GM18502 (cell line): ENCODE results near the gene LURAP1L.

Experiments used
- ATAC-seq: cut with Tn5 transposase; IDR thresholded peaks from one replicate; pipeline ENCODE4 v1.9.1; 2021; ENCODE audit warnings: mild to moderate bottlenecking; ENCODE audit not compliant: unreplicated experiment, poor library complexity

LURAP1L gene

DNA sequence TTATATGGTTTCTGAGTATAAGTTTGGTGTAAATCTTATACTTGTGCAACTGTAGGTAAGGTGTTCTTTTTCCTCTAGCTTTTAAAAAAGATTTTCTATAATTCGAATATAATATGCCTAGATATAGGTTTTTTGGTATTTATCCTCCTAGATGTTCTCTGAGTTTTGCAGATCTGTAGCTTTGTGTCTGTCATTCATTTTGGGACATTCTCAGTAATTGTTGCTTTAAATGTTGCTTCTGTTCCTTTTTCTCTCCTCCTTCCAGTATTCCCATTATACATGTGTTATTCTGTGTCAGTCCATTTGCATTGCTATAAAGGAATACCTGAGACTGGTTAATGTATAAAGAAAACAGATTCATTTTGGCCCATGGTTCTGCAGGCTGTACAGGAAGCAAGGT, 33.7 kb downstream of the LURAP1L start:
- no peak for ATAC-seq

DNA sequence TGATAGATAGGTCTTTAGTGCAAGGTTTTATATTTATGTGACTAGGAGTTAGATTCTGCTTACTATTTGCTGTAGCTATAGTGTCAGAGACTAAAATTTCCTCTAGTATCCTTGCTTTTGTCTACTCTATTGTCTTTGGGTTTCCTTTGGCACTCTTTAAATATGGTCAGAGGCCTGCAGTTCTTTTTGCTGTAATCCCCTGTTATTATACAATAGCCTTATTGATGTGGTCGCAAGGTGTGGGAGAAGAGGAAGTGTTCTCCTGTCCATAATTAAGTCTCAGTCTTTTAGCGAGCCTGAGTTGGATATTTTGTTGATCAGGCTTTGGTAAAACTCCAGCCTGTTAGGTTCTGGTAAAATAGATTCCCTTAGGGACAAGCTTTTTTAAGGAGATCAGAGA, 34.9 kb downstream of the LURAP1L start:
- ATAC-seq = no peak

DNA sequence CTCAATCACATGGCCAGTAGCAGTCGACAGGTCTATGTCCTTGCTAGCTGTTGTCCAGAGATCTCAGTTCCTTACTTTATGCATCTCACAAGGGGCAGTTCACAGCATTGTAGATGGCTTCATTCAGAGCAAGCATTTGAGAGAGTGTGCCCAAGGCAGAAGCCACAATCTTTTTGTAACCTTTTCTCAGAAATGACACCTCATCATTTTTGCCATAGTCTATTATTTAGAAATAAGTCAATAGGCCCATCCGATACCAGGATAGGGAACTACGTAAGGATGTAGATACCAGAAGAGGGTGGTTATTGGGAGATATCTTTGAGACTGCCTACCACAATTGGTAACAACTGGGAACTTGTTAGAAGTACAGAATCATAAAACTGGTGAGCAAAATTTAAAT, 37.1 kb downstream of the LURAP1L start:
- ATAC-seq = no peak

DNA sequence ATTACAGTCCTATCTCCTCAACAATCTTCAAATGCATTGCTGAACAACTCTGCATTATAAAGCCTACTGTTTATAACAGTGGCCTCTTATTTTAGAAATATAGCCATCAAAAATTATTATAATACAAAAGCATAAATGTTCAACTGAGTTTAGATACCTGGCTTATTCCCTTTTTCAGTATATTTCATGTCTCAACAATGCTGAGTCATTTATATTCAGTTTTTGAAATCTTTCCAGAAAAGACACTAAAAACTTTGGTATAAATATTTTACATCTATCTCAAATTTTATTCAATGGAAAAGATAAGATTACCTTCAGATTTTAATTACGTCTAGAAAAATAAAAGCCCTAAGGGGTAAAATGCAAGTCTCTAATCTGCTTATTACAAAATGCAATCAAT, 37.9 kb downstream of the LURAP1L start:
- no peak for ATAC-seq

DNA sequence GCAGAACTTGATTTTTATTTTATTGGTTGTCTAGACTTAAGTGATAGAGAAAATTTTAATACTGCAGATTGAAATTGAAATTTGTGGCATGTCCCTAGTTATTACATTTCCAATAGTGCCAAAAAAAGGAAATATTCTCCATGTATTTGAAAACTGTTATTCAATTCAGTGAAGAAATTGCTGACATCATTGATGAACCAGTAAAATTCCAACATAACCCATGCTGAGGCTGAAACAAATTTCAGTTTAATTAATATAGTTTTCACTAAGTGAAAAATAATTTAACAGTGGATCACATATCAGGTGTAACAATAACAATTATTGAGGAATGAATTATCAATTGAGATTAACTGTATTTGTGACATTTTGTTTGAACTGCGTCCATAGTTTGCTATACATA, 38.7 kb downstream of the LURAP1L start:
- no peak for ATAC-seq

DNA sequence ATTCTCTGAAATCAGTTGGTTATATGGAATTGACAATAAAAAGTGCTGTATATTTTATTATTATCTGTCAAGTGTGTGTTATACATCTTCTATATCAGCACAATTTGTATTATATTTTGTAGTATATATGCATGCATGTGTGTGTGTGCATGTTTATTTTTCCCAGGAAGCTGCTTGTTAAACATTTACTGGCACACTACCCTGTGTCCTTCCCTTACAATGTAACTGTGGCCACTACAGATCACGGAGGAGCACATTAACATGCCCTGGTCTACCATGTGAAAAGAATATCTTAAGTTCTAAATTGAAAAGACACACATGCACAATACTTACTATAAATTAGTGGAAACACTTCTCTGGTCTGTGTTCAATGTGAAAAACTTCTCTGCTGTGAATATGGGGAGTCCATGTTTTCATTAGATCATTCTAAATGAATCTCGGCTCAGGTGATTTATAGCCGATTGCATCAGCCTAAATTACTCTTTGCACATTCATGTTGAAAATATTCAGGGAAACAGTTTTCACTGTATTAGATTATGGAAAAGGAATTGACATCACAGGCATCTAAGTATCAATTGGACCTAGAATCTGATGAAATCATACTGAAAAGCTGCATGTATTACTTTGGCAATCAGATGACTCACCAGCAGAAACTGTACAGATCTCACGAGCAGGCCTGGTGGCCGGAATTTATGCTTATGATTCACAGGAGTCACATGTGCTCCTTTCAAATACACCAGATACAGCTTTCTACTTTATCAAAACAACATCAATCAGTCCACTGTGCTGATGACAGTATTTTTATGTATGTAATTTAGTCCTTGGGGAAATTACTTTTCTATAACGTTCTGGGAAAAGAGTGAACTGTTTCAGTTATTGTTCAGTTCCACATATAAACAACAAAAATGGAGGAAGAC, 39.4 kb downstream of the LURAP1L start:
- no peak for ATAC-seq

DNA sequence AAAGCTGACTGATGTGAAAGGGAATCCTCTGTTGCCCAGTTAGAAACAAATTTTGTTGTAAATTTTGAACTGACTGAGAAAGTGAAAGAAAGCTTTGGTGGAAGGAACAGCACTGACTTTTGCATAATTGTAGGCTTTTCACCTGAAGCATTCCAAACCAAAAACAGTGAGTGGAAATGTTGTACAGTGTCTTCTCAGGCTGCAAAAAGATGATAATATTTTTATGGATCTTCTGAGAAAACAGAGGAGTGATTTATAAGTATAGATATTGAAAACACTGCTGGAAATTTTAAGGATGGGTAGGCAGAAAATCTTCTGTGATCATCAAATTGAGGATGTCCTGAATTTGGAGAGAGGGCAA, 40.0 kb downstream of the LURAP1L start:
- no peak for ATAC-seq

DNA sequence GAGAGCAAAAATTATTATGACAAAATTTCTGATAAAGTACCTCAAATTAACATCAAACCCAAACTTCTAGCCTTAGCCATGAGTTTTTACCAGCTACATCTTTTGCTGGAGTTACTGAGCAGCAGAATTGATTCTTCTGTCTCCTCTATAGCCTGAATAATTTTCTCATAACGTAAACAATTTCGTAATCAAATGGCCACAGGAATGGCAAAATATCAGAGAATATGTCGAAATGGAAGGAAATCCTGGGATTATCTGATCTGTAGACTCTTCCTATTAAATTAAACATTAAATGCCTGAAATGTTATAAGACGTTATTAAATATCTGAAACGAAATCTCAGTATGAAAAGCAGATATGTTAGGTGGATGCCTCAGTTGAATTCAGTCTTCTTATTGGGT, 41.1 kb downstream of the LURAP1L start:
- ATAC-seq = no peak

DNA sequence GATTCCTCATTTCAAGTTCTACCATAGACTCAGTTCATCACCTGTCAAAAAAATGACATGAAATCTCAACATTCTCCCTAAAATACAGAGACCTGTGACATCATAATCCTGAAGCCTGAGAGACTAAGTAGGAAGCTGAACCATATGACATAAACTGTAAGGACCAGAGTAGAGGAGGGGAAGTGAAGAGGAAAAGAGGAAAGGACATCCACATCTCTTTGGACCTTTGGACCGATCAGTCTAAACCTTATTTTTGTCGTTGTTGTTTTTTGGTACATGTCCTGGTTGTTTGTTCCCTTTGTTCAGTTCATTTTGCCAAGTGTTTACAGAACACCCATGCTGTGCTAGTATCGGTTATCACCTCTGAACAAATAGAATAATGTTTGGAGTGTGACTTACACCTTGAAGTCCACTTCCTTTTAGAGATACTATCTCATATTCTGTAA, 41.9 kb downstream of the LURAP1L start:
- no peak for ATAC-seq

DNA sequence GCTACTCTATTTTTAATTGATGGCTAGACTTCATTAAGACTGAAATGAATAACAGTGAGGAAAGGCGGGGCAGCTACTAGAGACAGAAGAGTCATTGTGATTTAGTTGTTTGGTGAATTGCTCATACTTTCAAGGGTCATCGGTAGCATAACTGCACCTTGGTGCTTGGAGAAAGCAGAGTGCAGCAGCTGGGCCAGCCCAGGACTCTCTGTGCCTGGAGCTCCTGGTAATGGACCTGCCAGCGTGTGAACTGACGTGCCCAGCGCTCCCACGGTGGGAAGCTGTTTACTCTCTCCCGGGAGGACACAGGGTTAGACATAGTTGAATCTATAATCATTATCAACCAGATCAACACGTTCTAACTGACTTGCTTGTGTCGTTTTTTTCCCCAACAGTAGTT, 42.9 kb downstream of the LURAP1L start:
- no peak for ATAC-seq

DNA sequence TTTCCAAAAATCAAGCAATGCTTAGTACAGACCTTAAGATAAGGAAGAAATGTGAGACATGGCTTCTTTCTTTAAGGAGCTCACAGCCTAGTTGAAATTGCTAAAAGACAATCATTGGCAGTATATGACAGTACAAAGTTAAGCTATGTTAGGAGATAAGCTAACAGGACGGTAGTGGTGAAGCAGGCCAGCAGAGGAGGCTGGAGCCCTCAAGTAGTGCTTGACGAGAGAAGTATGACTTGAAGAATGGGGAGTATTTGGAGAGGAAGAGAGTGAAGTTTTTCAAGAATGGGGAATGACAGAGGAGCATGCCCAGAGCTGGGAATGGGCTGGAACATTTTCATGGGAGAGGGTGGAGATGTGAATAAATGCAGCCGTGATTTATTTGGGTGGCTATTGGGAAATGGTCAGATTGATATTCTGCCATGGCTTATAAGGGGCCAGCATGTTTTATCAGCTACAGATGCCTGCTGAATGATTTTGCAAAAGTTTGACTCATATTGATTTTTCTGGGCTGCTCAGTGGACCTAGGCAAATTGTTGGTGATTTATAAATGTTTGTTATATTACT, 43.7 kb downstream of the LURAP1L start:
- ATAC-seq = no peak

DNA sequence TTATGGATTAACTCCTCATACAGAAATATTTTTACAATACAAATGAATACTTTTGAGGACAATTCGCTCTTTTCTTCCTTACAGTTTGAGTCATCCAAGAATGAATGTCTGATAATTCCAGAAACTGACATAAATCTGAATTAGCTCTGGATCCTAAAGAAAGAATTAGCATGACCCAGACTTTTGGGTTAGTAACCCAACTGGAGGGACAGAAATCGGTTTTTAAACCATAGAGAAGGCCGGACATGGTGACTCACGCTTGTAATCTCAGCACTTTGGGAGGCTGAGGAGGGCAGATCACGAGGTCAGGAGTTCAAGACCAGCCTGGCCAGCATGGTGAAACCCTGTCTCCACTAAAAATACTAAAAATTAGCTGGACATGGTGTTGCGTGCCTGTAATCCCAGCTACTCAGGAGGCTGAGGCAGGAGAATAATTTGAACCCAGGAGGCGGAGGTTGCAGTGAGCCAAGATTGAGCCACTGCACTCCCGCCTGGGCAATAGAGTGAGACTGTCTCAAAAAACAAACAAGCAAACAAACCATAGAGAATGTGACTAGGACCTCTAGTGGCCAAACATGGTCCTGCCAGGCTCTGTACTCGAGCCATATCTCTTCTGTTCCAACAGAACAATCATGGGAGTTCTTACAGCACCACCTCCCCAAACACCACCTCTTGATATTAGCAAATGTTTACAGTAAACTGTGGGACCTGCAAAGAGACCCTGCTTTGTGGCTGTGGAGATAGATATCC, 44.8 kb downstream of the LURAP1L start:
- no peak for ATAC-seq

DNA sequence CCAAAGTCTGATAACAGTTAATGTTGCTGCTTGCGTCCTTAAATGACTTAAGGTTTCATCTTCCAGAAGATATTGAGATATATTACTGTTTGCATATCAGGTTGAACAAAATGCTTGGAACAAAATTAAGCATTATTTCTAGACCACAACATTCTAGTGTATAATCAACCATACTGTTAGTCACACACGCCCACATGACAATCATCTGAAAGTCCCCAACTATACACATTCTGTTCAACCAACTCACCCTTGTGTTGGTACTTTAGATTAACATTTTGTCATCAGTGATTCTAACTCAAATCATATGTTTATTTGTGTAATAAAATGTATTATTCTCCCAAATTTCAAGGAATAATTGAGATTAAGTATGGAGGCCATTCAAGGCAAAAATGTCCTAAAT, 47.3 kb downstream of the LURAP1L start:
- no peak for ATAC-seq

DNA sequence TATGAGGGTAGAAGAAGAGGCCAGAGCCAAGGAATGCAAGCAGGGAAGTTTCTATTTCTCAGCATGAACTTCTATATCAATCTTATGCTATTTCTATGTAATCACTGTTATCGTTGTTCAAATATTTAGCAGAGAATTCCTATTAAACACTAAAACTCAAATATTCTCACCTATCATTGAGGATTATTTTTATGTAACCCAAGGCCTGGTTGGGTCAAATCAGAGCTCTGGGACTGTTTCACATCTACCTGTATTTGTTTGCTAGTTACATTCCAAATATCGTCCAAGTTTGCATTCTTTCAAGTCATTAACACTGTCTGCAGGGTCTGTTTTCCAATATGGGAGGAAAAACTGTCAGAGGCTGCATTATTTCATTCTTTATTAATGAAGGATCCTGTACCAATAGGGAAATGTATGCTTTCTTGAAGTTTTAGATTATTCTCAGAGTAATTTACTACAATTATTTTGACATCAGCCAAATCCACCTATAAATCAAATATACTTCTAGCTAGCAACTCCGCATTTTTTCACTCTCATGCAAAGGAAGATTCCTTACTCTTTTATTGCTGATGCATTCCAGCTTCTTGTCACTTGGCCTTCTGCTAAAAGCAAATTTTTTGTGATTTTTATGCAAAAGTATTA, 52.2 kb downstream of the LURAP1L start:
- ATAC-seq = no peak

DNA sequence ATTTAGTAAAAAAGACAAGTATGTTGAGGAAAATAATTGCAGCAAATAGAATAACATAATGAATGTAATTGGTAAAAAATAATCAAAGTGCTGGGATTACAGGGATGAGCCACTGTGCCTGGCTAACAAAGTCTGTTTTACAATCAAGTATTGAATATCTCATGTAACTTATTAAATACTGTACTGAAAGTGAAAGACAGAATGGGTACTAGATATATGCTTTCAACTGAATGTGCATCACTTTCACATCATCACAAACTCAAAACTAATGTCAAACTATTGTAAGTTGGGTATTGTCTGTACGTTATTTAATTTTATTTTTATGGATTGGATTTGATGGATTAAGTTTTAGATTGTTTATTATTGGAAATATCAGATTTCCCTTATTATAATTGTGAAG, 58.9 kb downstream of the LURAP1L start:
- ATAC-seq = no peak

DNA sequence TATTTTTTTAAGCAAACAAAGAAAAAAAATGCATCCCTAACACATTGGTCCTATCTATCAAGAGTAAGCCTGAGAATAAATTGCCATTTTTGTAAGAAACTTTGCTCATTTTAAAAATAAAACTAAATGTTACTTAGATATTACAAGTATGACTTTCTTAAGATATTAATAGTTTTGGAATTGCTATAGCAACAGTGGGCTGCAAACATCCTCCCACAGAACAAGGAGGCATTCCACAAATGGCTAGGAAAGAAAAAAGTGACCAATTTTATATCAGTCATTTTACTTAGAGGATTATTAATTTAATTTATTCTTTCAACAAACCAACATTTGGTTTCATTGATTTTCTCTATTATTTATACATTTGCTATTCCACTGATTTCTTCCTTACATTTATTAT, 63.7 kb downstream of the LURAP1L start:
- ATAC-seq = no peak

DNA sequence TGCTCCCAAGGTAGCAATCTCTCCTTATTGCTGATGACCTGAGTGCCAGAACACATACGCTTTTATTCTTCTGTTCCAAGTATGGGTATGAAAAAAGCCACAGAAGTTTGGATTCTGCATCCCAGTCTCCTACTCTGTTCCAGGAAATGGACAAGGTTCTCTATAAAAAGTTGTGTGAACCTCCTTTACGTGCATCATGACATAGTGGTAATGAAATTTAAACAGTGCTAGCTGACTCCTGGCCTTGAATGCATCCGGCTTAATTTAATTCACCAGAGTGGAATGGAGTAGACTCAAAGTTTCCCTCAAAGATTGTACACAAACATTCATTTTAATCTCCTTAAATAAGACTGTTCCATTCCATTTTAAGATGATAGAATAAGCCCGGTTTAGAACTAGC, 68.9 kb downstream of the LURAP1L start:
- no peak for ATAC-seq

DNA sequence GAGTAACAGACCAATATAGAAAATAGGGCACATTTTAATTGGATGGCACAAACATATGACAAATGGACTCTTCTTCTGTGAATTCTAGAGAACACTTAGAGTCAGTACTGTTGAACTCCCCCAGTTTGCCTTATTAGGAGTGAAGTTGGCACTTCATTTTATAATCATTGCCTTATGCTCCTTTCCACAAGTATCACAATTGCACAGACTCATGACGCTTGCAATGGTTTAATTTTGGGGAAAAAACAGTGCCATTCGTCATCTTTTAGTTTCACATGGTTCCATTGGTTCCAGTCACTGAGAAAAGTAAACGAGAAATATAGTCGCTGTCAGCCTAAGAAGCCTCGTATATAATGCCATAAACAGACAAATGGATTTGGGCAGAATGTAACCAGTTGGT, 71.2 kb downstream of the LURAP1L start:
- no peak for ATAC-seq

DNA sequence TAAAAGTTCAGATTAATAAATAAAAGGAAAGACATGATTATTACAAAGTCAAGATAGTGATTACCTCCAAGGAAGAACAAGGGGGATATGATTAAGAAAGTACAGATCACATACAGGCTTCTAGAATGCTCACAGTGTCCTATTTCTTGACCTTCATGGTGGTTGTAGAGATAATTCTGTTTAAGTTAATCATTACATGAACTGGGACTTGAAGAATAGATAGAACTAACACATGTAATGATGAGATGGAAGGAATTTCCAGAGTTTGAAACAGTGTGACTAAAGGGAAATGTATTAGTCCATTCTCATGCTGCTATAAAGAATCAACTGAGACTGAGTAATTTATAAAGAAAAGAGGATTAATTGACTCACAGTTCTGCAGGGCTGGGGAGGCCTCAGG, 72.7 kb downstream of the LURAP1L start:
- no peak for ATAC-seq

DNA sequence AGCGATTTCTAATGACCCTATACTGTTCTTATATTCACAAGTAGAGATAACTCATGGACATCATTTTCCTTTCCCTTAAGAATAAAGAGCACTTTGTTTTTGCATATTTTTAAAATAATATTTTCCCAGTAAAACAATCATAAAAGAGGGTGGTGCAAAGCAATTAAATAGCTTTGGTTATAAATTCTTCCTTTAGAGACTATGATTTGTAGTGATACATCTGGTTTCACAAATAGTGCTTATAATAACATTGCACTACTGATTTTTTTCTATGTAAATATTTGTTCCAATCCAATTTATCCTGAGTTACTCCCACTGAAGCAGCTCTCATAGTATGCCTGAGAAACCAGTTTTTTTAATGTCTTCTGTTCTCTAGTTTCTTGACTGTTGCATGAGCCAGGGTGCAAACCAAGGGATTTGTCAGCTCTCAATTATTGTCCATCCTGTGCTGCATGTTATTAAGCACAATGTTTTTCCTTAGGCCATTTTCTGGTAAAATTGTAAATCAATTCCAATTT, 74.7 kb downstream of the LURAP1L start:
- ATAC-seq = no peak
